Astrocyte of the spinal cord (primary cell): Measurements from ENCODE around the gene URM1.
A peak's percentile ranks its signal among the peaks of the same experiment; 100 is the strongest.
"Not testable (repeated sequence)": the region's sequence is repeated elsewhere in the genome, so short reads cannot be mapped to it uniquely, and the experiment has no call there.

Experiments
- DNase-seq: peaks from one replicate; pipeline ENCODE4 v3.0.0; 2011; ENCODE audit warnings: low read depth, low spot score
- H3K4me3 ChIP-seq: 2 replicates; pipeline ENCODE4 v1.5.1; 2011; ENCODE audit warnings: low read depth, mild to moderate bottlenecking, low read length, moderate library complexity
- in situ Hi-C: cut with HindIII; loops from 2 replicates; pipeline ENCODE4 v1.10.0; 2017; ENCODE audit warnings: low sequenced_read_pairs
- TF ChIP-seq, protein P1 (sequence below): IDR thresholded peaks from 2 replicates; pipeline ENCODE4 v1.5.1; 2012; ENCODE audit warnings: low read depth, mild to moderate bottlenecking, low read length, inconsistent platforms

Gene URM1

DNA sequence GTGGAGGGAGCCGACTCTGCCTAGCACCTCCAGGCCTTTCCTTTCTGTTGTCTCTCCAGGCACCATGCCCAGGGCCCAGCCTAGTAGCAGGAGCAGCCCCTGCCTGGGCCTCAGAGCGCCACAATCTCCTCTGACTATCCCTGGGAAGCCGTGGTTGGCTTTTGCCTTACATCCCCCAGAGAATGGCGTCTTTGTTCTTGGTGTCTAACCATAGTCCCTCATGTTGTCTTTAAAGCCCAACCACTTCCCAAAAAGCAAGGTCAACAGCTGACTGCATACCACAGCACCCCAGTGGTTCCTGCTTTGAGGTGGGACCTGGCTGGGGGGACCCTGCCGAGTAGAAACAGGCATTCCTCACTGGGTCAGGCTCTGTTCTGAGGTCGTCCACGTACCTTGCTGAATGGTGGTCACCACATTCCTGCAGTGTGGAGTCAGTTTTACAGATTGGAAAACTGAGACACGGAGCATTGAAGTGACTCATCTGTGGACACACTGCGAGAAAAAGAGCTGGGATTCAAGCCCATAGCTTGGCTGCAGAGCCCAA is 35.7 kb downstream of the URM1 start:
- in situ Hi-C loops: no loop called here
- TF ChIP-seq, protein P1, sequence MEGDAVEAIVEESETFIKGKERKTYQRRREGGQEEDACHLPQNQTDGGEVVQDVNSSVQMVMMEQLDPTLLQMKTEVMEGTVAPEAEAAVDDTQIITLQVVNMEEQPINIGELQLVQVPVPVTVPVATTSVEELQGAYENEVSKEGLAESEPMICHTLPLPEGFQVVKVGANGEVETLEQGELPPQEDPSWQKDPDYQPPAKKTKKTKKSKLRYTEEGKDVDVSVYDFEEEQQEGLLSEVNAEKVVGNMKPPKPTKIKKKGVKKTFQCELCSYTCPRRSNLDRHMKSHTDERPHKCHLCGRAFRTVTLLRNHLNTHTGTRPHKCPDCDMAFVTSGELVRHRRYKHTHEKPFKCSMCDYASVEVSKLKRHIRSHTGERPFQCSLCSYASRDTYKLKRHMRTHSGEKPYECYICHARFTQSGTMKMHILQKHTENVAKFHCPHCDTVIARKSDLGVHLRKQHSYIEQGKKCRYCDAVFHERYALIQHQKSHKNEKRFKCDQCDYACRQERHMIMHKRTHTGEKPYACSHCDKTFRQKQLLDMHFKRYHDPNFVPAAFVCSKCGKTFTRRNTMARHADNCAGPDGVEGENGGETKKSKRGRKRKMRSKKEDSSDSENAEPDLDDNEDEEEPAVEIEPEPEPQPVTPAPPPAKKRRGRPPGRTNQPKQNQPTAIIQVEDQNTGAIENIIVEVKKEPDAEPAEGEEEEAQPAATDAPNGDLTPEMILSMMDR: no peak
- peak; percentile 54 for DNase-seq
- H3K4me3 ChIP-seq: no peak overlapping the region

DNA sequence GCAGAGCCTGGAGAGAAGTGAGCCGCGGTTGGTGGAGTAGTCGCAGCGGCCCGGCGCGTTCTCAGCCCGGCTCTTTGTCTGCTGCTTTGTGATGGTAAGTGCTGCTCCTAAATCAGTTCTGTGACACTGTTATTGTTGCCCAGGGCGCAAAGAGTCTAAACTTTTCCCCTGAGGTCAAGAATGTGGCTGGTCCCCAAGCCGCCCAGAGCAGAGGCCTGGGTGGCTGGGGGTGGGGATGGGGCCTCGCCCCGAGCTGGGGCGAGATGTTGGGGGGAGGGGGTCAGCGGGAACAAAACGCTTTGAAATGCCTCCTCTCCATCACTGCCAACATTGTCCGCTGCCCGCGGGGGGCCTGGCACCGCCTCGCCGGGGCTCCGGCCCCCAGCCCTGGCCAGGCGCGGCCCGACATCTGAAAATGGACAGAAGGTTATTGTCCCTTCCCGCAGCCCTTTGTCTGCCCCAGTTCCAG is 37.8 kb downstream of the URM1 start:
- in situ Hi-C loops: no loop called here
- no peak for DNase-seq
- no peak overlapping the region for H3K4me3 ChIP-seq
- TF ChIP-seq, protein P1: no peak

DNA sequence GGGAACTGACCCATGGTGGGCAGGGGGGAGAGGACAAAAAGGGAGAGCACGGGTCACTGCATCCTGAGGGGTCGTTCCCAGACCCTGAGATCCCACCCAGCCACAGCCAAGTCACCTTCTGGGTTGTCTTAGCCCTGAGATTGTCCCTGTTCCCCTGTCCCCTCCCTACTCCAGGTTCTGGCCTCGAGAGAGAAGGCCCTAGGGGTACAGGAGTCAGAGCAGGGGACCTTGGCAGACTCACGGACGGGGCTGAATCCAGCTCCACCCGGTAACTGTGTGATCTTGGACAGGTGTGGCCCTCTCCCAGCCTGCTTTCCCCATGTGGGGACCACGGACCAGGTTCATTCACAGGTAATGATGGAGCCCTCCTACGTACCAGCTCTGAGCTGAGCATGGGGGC is 38.3 kb downstream of the URM1 start:
- H3K4me3 ChIP-seq: no peak overlapping the region
- in situ Hi-C loops: no loop called here
- TF ChIP-seq, protein P1: no peak
- no peak for DNase-seq

DNA sequence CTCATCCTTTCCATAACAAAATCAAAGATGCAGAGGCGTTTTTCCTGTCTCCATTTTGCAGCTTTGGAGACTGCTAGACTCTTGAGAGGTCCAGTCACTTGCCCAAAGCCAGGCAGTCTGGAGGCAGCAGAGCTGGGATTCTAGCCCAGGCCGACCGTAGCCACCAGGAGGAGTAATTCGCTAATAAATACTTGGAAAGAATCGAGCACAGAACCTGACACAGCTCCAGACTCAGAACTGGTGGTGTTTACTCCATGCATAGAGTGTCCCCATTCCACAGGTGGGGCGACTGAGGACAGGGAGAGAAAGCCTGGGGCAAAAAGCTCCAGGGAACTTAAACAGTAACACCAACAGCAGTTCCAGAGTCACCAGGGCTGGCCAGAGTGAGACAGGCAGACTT is 38.8 kb downstream of the URM1 start:
- no peak overlapping the region for H3K4me3 ChIP-seq
- TF ChIP-seq, protein P1: peak; percentile 46
- peak; percentile 29 for DNase-seq
- in situ Hi-C loops: no loop called here

DNA sequence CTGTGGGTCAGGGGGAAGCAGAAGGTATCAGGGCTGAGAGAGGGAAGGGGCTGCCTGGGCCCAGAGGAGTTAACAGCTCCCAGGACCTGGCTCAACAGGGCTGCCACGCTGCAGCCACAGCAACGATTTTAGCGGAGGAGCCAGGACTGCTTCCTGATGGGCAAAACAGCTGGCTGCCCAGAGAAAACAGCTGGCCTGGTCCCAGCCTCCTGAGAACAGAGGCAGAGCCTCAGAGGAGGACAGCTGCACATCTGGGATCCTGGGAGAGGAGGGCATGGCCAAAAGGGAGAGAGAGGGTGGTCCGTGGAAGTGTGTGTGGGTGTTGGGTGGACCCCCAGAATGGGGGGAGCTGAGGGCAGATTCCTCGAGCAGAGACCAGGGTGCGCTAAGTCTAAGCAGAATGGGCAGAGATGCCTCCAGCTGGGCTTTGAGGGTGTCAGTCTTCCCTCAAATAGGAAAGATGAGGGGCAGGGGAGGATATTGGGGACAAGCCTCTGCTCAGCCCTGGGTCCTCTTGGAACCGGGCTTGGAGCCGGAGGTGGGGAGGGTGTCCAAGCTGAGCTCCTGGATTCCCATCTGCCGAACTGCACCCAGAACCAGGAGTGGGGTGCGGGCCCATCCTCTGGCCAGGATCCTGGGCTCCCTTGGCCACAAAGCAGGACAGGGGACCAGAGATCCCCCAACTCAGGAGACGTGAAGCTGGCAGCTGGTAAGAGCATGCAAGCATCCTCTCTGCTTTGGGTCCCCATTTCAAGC is 40.4 kb downstream of the URM1 start:
- DNase-seq: no peak
- in situ Hi-C loops: no loop called here
- TF ChIP-seq, protein P1: no peak
- H3K4me3 ChIP-seq: no peak overlapping the region

DNA sequence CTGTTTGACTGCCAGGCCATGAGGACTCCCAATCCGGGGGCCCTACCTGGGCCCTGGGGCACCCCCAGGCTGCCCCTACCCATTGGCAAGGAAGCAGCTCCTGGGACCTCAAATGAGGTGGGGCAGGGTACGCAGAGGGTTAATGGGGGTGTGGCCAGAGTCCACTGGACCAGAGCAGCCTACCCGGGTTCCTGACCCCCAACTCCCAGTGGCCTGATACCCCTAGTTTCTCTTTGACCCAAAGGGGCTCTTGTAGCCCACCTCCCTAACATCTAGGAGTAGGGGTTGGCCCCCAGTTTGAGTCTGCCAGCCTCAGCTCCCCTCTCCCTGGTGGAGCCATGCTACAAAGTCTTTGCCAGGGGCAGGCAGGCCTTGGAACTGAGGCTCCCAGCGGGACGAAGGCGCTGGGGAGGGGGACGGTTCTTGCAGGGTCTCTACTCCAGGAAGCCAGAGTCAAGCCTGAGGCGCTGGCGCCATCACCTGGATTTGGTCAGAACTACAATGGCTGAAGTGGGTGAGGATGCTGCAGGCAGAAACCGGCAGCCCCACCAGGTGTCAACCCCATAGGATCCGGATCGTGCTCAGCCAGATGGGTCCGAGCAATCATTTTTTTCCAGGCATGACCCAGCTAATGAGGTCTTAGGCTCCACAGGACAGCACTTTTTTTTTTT is 41.1 kb downstream of the URM1 start:
- DNase-seq: peak; percentile 35
- TF ChIP-seq, protein P1: peak; percentile 77
- in situ Hi-C loops: no loop called here
- H3K4me3 ChIP-seq: no peak overlapping the region

DNA sequence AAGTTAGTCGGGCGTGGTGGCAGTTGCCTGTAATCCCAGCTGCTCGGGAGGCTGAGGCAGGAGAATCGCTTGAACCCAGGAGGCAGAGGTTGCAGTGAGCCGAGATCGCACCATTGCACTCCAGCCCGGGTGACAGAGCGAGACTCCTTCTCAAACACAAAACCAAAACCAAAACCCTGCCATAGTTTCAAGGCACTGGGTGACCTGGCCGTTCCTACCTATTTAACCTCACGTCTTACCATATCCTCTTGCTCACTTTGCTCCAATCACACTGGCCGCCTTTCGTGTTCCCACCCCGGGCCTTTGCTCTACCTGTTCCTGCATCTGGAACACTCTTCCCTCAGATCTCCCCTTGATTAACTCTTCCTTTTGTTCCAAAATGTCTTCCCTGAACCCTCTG is 42.6 kb downstream of the URM1 start:
- DNase-seq, H3K4me3 ChIP-seq, in situ Hi-C loops: not testable (repeated sequence)
